RWPE1 (cell line): ENCODE results near the gene EEIG2.
A peak's percentile ranks its signal among the peaks of the same experiment; 100 is the strongest.

Experiments
- CTCF ChIA-PET: fragments of 350-600 bp; sonication (Branson Sonifier 250); formaldehyde crosslinking; extraction: SDS; loops from one replicate; lab custom pipeline; 2021; lab: Yijun Ruan, JAX
- POLR2A ChIA-PET: fragments of 400-600 bp; formaldehyde crosslinking; extraction: SDS; loops from one replicate; lab custom pipeline; 2020; ENCODE audit warnings: antibody characterized with exemption; ENCODE audit not compliant: low non-redundant PET; lab: Yijun Ruan, JAX
- DNase-seq: peaks from one replicate; pipeline ENCODE4 v3.0.0; 2012; ENCODE audit warnings: low spot score
- H3K27ac ChIP-seq: fragments of 450-650 bp; 2 replicates; pipeline ENCODE4 v1.5.1; 2017
- TF ChIP-seq, protein P1 (sequence below): fragments of 450-650 bp; conservative IDR thresholded peaks from 2 replicates; pipeline ENCODE4 v1.5.1; 2017; ENCODE audit warnings: low read depth, mild to moderate bottlenecking

The EEIG2 gene

DNA sequence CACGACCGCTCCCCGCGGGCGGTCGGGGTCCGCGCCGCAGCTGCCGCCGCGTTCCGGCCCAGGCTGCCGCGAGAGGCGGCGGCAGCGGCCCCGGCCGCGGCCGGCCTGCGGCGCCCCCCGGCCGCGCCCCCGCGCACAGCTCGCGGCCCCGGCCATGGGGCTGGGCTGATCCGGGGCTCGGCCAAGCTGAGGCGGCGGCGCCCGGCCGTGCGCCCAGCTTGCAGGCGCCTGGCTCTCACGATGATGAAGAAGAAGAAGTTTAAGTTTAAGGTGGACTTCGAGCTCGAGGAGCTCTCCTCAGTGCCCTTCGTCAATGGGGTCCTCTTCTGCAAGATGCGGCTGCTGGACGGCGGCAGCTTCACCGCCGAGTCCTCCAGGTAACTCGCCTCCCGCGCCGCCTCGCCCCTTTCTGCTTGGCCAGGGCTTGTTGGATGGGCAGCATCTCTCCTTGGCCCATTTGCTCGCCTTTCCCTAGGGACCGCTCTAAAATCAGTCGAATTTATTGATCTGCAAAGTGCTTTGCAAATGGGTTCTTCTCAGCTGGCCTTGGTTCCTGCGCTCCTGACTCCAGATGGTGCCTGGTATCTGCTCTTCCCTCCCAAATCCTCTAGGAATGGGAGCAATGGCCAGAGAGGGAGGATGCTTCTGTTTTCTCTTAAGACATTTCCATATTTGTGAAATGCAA is 431 bp downstream of the EEIG2 start:
- CTCF ChIA-PET: interaction anchor here (0.6 to 2.5 kb wide), 10 partner anchors 18 to 1317 kb away, joined by 3 to 18 read pairs (median 3); no protein-coding TSS in a partner anchor
- H3K27ac ChIP-seq: peak overlapping the region; percentile 76
- no peak for DNase-seq
- TF ChIP-seq, protein P1, sequence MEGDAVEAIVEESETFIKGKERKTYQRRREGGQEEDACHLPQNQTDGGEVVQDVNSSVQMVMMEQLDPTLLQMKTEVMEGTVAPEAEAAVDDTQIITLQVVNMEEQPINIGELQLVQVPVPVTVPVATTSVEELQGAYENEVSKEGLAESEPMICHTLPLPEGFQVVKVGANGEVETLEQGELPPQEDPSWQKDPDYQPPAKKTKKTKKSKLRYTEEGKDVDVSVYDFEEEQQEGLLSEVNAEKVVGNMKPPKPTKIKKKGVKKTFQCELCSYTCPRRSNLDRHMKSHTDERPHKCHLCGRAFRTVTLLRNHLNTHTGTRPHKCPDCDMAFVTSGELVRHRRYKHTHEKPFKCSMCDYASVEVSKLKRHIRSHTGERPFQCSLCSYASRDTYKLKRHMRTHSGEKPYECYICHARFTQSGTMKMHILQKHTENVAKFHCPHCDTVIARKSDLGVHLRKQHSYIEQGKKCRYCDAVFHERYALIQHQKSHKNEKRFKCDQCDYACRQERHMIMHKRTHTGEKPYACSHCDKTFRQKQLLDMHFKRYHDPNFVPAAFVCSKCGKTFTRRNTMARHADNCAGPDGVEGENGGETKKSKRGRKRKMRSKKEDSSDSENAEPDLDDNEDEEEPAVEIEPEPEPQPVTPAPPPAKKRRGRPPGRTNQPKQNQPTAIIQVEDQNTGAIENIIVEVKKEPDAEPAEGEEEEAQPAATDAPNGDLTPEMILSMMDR: peak; percentile 31; the same call in 1 of the 2 replicates
- POLR2A ChIA-PET: no interaction called here

DNA sequence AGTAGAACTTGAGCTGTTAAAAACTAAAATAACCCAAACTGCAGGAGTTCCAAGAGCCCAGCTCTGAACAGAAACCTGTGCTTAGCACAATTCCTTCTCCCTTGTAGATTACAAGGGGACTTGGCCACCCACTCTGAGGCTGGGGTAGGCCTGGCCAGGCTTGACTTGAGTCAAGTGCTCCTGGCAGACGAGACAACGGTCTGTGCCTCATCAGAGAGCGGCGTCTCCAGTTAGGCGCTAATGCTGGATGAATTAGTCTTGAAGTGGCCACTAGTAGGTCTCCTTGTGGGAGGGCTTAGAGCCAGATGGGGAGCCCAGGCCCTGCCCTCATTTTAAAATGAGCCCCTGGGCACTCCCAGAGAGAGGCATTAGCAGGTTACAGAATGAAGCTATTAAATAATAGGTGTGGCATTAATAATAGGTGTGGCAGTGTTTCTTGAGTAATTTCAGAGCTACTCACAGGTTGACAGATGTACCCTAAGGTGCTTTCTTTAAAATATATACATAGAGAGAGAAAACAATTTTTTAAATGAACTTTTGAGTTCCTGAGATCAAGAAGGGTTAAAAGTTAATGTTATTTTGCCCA is 1.1 kb downstream of the EEIG2 start:
- ChIA-PET POLR2A (interaction anchor here (0.6 kb wide), 1 partner anchor 34 kb away, joined by 3 read pairs; no protein-coding TSS in a partner anchor), CTCF (interaction anchor here (0.6 to 2.5 kb wide), 8 partner anchors 9 to 549 kb away, joined by 3 to 18 read pairs (median 4); no protein-coding TSS in a partner anchor)
- TF ChIP-seq, protein P1: no peak
- H3K27ac ChIP-seq: peak overlapping the region; percentile 76
- peak; percentile 26 for DNase-seq

DNA sequence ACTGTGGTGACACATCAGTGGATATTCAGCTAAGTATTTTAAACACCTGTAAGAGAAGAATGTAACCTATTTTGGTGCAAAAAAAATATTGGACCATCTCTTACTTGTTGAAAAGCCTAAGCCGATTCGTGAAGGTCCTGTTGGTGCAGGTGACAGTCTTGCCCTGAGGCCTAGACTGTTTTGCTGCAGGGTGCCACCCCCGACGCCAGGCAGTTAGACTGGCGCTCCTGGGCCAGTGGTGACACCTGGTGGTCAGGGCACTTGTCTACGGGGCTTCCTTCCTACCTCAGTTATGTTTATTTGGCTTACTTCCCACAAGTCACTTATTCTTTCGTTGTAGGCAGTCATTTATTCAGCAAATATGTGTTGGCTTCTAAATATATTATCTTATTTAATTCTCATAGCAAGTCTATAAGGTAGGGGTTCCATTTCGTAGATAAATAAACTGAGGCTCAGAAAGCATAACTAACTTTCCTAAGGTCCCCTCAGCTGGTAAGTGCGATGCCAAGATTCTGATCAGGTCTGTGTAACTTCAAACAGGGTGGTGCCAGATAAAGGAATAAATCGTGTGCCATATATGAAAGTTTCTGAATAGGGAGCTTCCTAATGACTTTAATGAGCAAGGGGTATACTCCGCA is 1.9 kb downstream of the EEIG2 start:
- CTCF ChIA-PET: interaction anchor here (0.6 to 2.5 kb wide), 9 partner anchors 9 to 550 kb away, joined by 3 to 18 read pairs (median 4); no protein-coding TSS in a partner anchor
- H3K27ac ChIP-seq: no peak overlapping the region
- TF ChIP-seq, protein P1: peak; percentile 64
- peak; percentile 62 for DNase-seq
- POLR2A ChIA-PET: interaction anchor here (0.6 kb wide), 1 partner anchor 34 kb away, joined by 3 read pairs; no protein-coding TSS in a partner anchor

DNA sequence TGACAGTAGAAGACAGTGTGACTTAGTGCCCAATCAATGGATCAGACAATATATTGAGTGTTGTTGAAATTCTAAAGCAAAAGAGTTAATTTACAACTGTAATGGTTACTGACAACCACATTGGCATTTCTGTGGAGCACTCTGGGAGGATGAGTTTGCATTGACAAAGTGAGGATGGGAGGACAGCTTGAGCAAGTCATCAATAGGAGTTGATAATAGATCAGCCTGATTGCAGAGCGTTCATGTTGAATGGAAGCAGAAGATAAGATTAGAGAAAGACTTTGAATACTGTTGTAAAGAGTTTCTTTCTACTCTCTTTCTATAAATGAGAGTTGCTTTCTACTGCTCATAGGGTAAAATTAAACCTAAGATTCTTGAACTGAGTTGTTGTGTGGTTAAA is 3.9 kb downstream of the EEIG2 start:
- DNase-seq: no peak
- no peak overlapping the region for H3K27ac ChIP-seq
- POLR2A ChIA-PET: no interaction called here
- CTCF ChIA-PET: no interaction called here
- TF ChIP-seq, protein P1: no peak

DNA sequence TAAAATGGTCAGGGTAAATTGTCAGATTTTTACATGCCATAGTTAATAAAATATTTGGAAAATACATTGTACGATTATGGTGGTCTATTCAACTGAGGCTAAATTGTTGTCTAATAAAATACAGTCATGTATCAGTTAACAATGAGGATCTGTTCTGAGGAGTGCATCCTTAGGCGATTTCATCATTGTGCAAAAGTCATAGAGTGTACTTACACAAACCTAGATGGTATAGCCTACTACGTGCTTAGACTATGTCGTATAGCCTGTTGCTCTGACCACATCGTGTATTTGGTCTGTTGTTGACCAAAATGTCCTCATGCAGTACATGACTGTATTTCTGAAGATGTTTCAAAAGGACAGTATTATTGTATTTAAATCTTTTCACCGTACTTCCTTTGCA is 5.2 kb downstream of the EEIG2 start:
- DNase-seq: no peak
- CTCF ChIA-PET: no interaction called here
- POLR2A ChIA-PET: no interaction called here
- H3K27ac ChIP-seq: no peak overlapping the region
- TF ChIP-seq, protein P1: no peak

DNA sequence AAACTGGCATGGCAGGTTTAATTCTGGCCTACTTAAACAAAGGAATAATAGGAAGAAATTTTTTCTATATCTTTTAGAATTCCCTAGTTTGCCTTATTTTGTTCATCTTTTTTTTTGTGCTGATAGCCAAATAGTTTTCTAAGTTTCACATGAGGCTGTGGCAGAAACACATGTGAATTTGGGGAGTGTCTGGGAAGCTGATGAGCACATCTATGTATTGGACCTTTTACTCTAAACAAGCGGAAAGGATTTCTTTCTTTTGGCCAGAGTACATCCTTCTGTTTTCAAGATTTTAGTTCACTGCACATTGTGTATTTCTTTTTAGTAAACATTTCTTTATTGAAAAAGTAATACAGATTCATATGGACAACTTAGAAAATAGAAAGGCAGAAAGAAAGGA is 5.6 kb downstream of the EEIG2 start:
- ChIA-PET POLR2A (no interaction called here), CTCF (no interaction called here)
- DNase-seq: no peak
- TF ChIP-seq, protein P1: no peak
- H3K27ac ChIP-seq: no peak overlapping the region
